Activated CD4-positive, alpha-beta T cell treated with anti-CD3 and anti-CD28 coated beads, Interleukin-2, amount 10 ng/mL, durations not matched to agents 24 days and 14 days (primary cell): ENCODE results near the gene SORCS2. TPM values are rescaled to one million over a fixed set of nuclear protein-coding genes. Genes with fewer than 3 reads are reported as not detected.

ENCODE experiments used
- DNase-seq: peaks from one replicate; pipeline ENCODE4 v3.0.0; 2022
- H3K27ac Mint-ChIP-seq: one replicate; pipeline ENCODE4 v1.8.0; 2022; ENCODE audit warnings: mild to moderate bottlenecking, mixed read lengths
- H3K27me3 Mint-ChIP-seq: one replicate; pipeline ENCODE4 v1.8.0; 2022; ENCODE audit warnings: mixed read lengths
- H3K36me3 Mint-ChIP-seq: one replicate; pipeline ENCODE4 v1.8.0; 2022; ENCODE audit warnings: low read depth, mild to moderate bottlenecking, mixed read lengths
- H3K4me1 Mint-ChIP-seq: one replicate; pipeline ENCODE4 v1.8.0; 2021; ENCODE audit warnings: mixed read lengths
- H3K4me3 Mint-ChIP-seq: one replicate; pipeline ENCODE4 v1.8.0; 2022; ENCODE audit warnings: mild to moderate bottlenecking, moderate library complexity, mixed read lengths
- H3K9me3 Mint-ChIP-seq: one replicate; pipeline ENCODE4 v1.8.0; 2021; ENCODE audit warnings: mixed read lengths
- intact Hi-C: fragments of 100-400 bp; cut with micrococcal nuclease; formaldehyde crosslinking; loops from one replicate; pipeline ENCODE4 v1.15.1; 2023
- total RNA-seq: library from RNA; stranded (reverse); gene quantifications from 2 replicates; pipeline ENCODE4 v1.2.3, GENCODE V29; 2022

Gene SORCS2
- total RNA-seq, 1 donor from 2014 or later: not detected

- intact Hi-C loops: no loop called here
- no peak overlapping the region for H3K27ac Mint-ChIP-seq
- DNase-seq: no peak
- no peaks in the 10 kb centered on the region for H3K9me3 Mint-ChIP-seq
- H3K36me3 Mint-ChIP-seq: peaks cover 24% of the 10 kb centered on the region
- no peak overlapping the region for H3K4me3 Mint-ChIP-seq
- H3K27me3 Mint-ChIP-seq: no peaks in the 10 kb centered on the region
- peaks cover 33% of the 10 kb centered on the region for H3K4me1 Mint-ChIP-seq
Observed at GRCh38 chr4:7778510-7779431, 586.4 kb downstream of the SORCS2 start.

- intact Hi-C loops: no loop called here
- Mint-ChIP-seq H3K4me1 (peaks cover 33% of the 10 kb centered on the region), H3K9me3 (no peaks in the 10 kb centered on the region), H3K27ac (peak overlapping the region; percentile 34), H3K27me3 (no peaks in the 10 kb centered on the region), H3K36me3 (peaks cover 24% of the 10 kb centered on the region), H3K4me3 (no peak overlapping the region)
- no peak for DNase-seq
Observed at GRCh38 chr4:7779432-7779768, 587.1 kb downstream of the SORCS2 start.

- H3K36me3 Mint-ChIP-seq: peaks cover 26% of the 10 kb centered on the region
- peak overlapping the region; percentile 52 for H3K4me3 Mint-ChIP-seq
- H3K27ac Mint-ChIP-seq: peak overlapping the region; percentile 85
Observed at GRCh38 chr4:7780751-7781348, 588.5 kb downstream of the SORCS2 start.

GRCh38 chr4:7781366-7781765, 589.0 kb downstream of the SORCS2 start:
- no peaks in the 10 kb centered on the region for H3K9me3 Mint-ChIP-seq
- peak overlapping the region; percentile 85 for H3K27ac Mint-ChIP-seq
- H3K27me3 Mint-ChIP-seq: no peaks in the 10 kb centered on the region
- peaks cover 30% of the 10 kb centered on the region for H3K36me3 Mint-ChIP-seq
- peaks cover 33% of the 10 kb centered on the region for H3K4me1 Mint-ChIP-seq
- no peak for DNase-seq
- intact Hi-C loops: loop anchor here (1.0 kb wide), 1 partner anchor 22 kb away; no protein-coding TSS in a partner anchor
- peak overlapping the region; percentile 52 for H3K4me3 Mint-ChIP-seq

More at GRCh38 chr4:7780751-7781348, 588.5 kb downstream of the SORCS2 start:
- Mint-ChIP-seq H3K4me1 (peaks cover 33% of the 10 kb centered on the region), H3K27me3 (no peaks in the 10 kb centered on the region), H3K9me3 (no peaks in the 10 kb centered on the region)
- DNase-seq: no peak
- intact Hi-C loops: loop anchor here (1.0 kb wide), 1 partner anchor 22 kb away; no protein-coding TSS in a partner anchor

- peaks cover 32% of the 10 kb centered on the region for H3K4me1 Mint-ChIP-seq
- H3K27me3 Mint-ChIP-seq: no peaks in the 10 kb centered on the region
- no peak for DNase-seq
- intact Hi-C loops: loop anchor here (1.0 kb wide), 1 partner anchor 23 kb away; no protein-coding TSS in a partner anchor
- peak overlapping the region; percentile 70 for H3K27ac Mint-ChIP-seq
- no peak overlapping the region for H3K4me3 Mint-ChIP-seq
- H3K36me3 Mint-ChIP-seq: peaks cover 28% of the 10 kb centered on the region
- no peaks in the 10 kb centered on the region for H3K9me3 Mint-ChIP-seq
Observed at GRCh38 chr4:7781993-7782392, 589.7 kb downstream of the SORCS2 start.

GRCh38 chr4:7782783-7783182, 590.4 kb downstream of the SORCS2 start:
- intact Hi-C loops: no loop called here
- no peak overlapping the region for H3K4me3 Mint-ChIP-seq
- H3K4me1 Mint-ChIP-seq: peaks cover 31% of the 10 kb centered on the region
- H3K27me3 Mint-ChIP-seq: no peaks in the 10 kb centered on the region
- no peak for DNase-seq
- no peaks in the 10 kb centered on the region for H3K9me3 Mint-ChIP-seq
- H3K27ac Mint-ChIP-seq: no peak overlapping the region
- peaks cover 27% of the 10 kb centered on the region for H3K36me3 Mint-ChIP-seq

- intact Hi-C loops: no loop called here
- Mint-ChIP-seq H3K9me3 (no peaks in the 10 kb centered on the region), H3K27me3 (no peaks in the 10 kb centered on the region), H3K27ac (peak overlapping the region; percentile 16), H3K36me3 (peaks cover 19% of the 10 kb centered on the region), H3K4me1 (peaks cover 31% of the 10 kb centered on the region), H3K4me3 (no peak overlapping the region)
- DNase-seq: no peak
Observed at GRCh38 chr4:7783541-7783940, 591.2 kb downstream of the SORCS2 start.

GRCh38 chr4:7784131-7784870, 592.0 kb downstream of the SORCS2 start:
- DNase-seq: no peak
- Mint-ChIP-seq H3K4me3 (no peak overlapping the region), H3K27me3 (no peaks in the 10 kb centered on the region), H3K36me3 (peaks cover 18% of the 10 kb centered on the region), H3K9me3 (no peaks in the 10 kb centered on the region), H3K4me1 (peaks cover 25% of the 10 kb centered on the region), H3K27ac (no peak overlapping the region)
- intact Hi-C loops: no loop called here

GRCh38 chr4:7785017-7785416, 592.7 kb downstream of the SORCS2 start:
- peaks cover 21% of the 10 kb centered on the region for H3K4me1 Mint-ChIP-seq
- no peak for DNase-seq

GRCh38 chr4:7786040-7786439, 593.7 kb downstream of the SORCS2 start:
- intact Hi-C loops: no loop called here
- no peak overlapping the region for H3K4me3 Mint-ChIP-seq
- peaks cover 16% of the 10 kb centered on the region for H3K4me1 Mint-ChIP-seq
- no peak for DNase-seq
- no peaks in the 10 kb centered on the region for H3K9me3 Mint-ChIP-seq
- H3K36me3 Mint-ChIP-seq: peaks cover 13% of the 10 kb centered on the region
- no peak overlapping the region for H3K27ac Mint-ChIP-seq
- H3K27me3 Mint-ChIP-seq: no peaks in the 10 kb centered on the region

More at GRCh38 chr4:7785017-7785416, 592.7 kb downstream of the SORCS2 start:
- intact Hi-C loops: no loop called here
- Mint-ChIP-seq H3K36me3 (peaks cover 18% of the 10 kb centered on the region), H3K4me3 (no peak overlapping the region), H3K27ac (no peak overlapping the region), H3K9me3 (no peaks in the 10 kb centered on the region), H3K27me3 (no peaks in the 10 kb centered on the region)

GRCh38 chr4:7786517-7786916, 594.2 kb downstream of the SORCS2 start:
- no peak overlapping the region for H3K4me3 Mint-ChIP-seq
- no peak overlapping the region for H3K27ac Mint-ChIP-seq
- H3K27me3 Mint-ChIP-seq: no peaks in the 10 kb centered on the region
- no peaks in the 10 kb centered on the region for H3K9me3 Mint-ChIP-seq
- no peak for DNase-seq
- intact Hi-C loops: no loop called here
- H3K36me3 Mint-ChIP-seq: peaks cover 9% of the 10 kb centered on the region
- peaks cover 11% of the 10 kb centered on the region for H3K4me1 Mint-ChIP-seq

GRCh38 chr4:7787067-7787466, 594.7 kb downstream of the SORCS2 start:
- DNase-seq: no peak
- peaks cover 8% of the 10 kb centered on the region for H3K36me3 Mint-ChIP-seq
- H3K27ac Mint-ChIP-seq: no peak overlapping the region
- no peaks in the 10 kb centered on the region for H3K27me3 Mint-ChIP-seq
- H3K9me3 Mint-ChIP-seq: no peaks in the 10 kb centered on the region
- H3K4me1 Mint-ChIP-seq: peaks cover 7% of the 10 kb centered on the region
- H3K4me3 Mint-ChIP-seq: no peak overlapping the region
- intact Hi-C loops: no loop called here

- H3K4me1 Mint-ChIP-seq: peaks cover 3% of the 10 kb centered on the region
Observed at GRCh38 chr4:7787681-7788141, 595.4 kb downstream of the SORCS2 start.

More at GRCh38 chr4:7787681-7788141, 595.4 kb downstream of the SORCS2 start:
- peaks cover 8% of the 10 kb centered on the region for H3K36me3 Mint-ChIP-seq
- no peak overlapping the region for H3K27ac Mint-ChIP-seq
- DNase-seq: no peak
- intact Hi-C loops: no loop called here
- H3K27me3 Mint-ChIP-seq: no peaks in the 10 kb centered on the region
- no peaks in the 10 kb centered on the region for H3K9me3 Mint-ChIP-seq
- H3K4me3 Mint-ChIP-seq: no peak overlapping the region
